Esophagus squamous epithelium (tissue), 5 donors: ENCODE results near the gene MROH8. TPM values are rescaled to one million over a fixed set of nuclear protein-coding genes. Genes with fewer than 3 reads are reported as not detected.
A peak's percentile ranks its signal among the peaks of the same experiment; 100 is the strongest.

Experiments
- DNase-seq: peaks from one replicate; lab custom pipeline; 2025; lab: John Stamatoyannopoulos, UW
- H3K27ac ChIP-seq, 4 donors: fragments of 200-600 bp; sonication (generic); one replicate each; pipeline ENCODE4 v1.5.1; 2016 to 2019; ENCODE audit warnings: mild to moderate bottlenecking in 1 of 4
- H3K27me3 ChIP-seq, 4 donors: fragments of 200-600 bp; sonication (generic); 1 replicate in 3 of 4; 2 replicates in 1 of 4; pipeline versions ENCODE4 v1.5.1 to v1.6.0; 2017 to 2021; ENCODE audit warnings: antibody characterized with exemption in 1 of 4
- H3K36me3 ChIP-seq, 3 donors: fragments of 200-600 bp; sonication (generic); one replicate each; pipeline ENCODE4 v1.5.1; 2016 to 2019
- H3K4me1 ChIP-seq, 3 donors: fragments of 200-600 bp; sonication (generic); one replicate each; pipeline ENCODE4 v1.5.1; 2017 to 2019
- H3K4me3 ChIP-seq, 4 donors: fragments of 200-600 bp; sonication (generic); 1 replicate in 3 of 4; 2 replicates in 1 of 4; pipeline ENCODE4 v1.5.1; 2016 to 2019; ENCODE audit warnings: mild to moderate bottlenecking in 2 of 4, moderate library complexity in 1 of 4
- H3K9me3 ChIP-seq, 3 donors: fragments of 200-600 bp; sonication (generic); one replicate each; pipeline ENCODE4 v1.5.1; 2016 to 2019
- POLR2A ChIP-seq, 4 donors: fragments of 450-650 bp; IDR thresholded peaks; one replicate each; pipeline ENCODE4 v1.6.1; 2017; ENCODE audit warnings: antibody characterized with exemption in 4 of 4, mild to moderate bottlenecking in 4 of 4, moderate library complexity in 3 of 4
- WGBS, 2 donors: methylation state at CpG; one replicate each; pipeline ENCODE4 v1.1.5; 2018; 5-methylcytosine and 5-hydroxymethylcytosine counted together
- intact Hi-C: fragments of 100-400 bp; cut with DNase I; formaldehyde crosslinking; loops from one replicate; pipeline ENCODE4 v1.15.0; 2022
- total RNA-seq, 4 donors: library from RNA; depleted of rRNA; stranded (reverse); fragments of >200 nt; gene quantifications; one replicate each; pipeline ENCODE4 v1.1.0, GENCODE V29; 2016
- TF ChIP-seq, protein P1 (sequence below), 6 experiments: fragments of 450-650 bp in 4 of 6; fragments of 200-600 bp in 2 of 6; sonication (generic) in 2 of 6; IDR thresholded peaks; one replicate each; pipeline ENCODE4 v1.5.1; 2016 to 2019; ENCODE audit warnings: antibody characterized with exemption in 6 of 6, mild to moderate bottlenecking in 4 of 6, moderate library complexity in 4 of 6
- donor health status: DM: yes; HTN: yes; CAD: no.

Gene MROH8
- total RNA-seq, 4 donors from 2014 or later = 0.40 to 0.95 (median 0.55) TPM

DNA sequence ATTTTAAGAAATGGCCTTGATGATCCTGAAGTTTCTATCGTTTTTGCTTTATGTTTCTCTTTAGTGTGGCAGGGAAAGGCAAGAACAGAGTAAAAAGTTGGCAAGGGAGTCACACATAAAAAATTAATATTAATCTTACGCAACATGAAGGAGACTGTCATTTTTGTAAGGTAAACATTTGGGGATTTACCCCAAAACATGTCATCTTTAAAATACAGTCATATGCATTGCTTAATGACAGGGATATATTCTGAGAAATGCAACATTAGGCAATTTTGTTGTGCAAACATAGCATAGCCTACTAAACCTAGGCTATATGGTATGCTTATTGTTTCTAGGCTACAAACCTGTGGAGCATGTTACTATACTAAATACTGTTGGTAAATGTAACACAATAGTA is 88.9 kb downstream of the MROH8 start:
- 74 to 84% methylated on average over 2 of the region's 2 CpGs for WGBS, 2 donors
- peaks cover 0 to 21% (median 11%) of the 10 kb centered on the region in 3 donors for H3K4me1 ChIP-seq
- peaks cover 0 to 37% (median 0%) of the 10 kb centered on the region in 3 donors for H3K36me3 ChIP-seq
- no peak overlapping the region for H3K27ac ChIP-seq
- TF ChIP-seq, protein P1, sequence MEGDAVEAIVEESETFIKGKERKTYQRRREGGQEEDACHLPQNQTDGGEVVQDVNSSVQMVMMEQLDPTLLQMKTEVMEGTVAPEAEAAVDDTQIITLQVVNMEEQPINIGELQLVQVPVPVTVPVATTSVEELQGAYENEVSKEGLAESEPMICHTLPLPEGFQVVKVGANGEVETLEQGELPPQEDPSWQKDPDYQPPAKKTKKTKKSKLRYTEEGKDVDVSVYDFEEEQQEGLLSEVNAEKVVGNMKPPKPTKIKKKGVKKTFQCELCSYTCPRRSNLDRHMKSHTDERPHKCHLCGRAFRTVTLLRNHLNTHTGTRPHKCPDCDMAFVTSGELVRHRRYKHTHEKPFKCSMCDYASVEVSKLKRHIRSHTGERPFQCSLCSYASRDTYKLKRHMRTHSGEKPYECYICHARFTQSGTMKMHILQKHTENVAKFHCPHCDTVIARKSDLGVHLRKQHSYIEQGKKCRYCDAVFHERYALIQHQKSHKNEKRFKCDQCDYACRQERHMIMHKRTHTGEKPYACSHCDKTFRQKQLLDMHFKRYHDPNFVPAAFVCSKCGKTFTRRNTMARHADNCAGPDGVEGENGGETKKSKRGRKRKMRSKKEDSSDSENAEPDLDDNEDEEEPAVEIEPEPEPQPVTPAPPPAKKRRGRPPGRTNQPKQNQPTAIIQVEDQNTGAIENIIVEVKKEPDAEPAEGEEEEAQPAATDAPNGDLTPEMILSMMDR (IDR thresholded peaks at IDR 0.05) = no peak
- TF ChIP-seq POLR2A (IDR thresholded peaks at IDR 0.05) = no peak
- no peak for DNase-seq
- H3K27me3 ChIP-seq = no peaks in the 10 kb centered on the region
- intact Hi-C loops = no loop called here
- H3K9me3 ChIP-seq = no peaks in the 10 kb centered on the region
- no peak overlapping the region for H3K4me3 ChIP-seq

DNA sequence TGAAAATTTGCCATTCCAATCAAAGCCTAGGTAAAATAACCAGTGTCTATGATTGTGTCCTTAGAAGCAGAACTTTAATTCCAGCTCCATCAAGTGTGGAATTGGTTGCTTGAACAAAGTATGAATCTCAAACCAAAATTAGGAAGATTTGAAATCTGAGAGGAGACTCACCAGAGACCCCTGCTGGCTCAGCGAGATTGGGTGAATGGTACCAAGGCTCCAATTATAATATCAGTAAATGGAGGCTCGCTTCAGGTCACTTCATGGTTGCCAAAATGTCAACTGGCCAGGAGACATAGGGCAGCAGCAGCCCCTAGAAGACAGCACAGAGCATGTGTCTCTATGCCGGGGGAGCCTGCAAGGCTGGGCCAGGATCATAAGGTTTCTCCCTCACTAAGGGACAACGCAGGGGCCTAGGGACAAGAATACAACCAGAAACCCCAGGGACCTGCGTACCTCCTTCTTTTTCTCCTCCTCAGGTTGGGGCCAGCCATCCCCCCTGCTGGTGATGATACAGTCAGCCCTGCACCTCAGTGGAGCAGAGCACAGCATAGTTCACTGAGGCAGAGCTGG is 97.5 kb downstream of the MROH8 start:
- Histone ChIP-seq H3K4me3 (no peak overlapping the region), H3K27me3 (no peaks in the 10 kb centered on the region), H3K36me3 (peaks cover 0 to 31% (median 3%) of the 10 kb centered on the region in 3 donors), H3K27ac (no peak overlapping the region), H3K9me3 (no peaks in the 10 kb centered on the region), H3K4me1 (no peaks in the 10 kb centered on the region)
- intact Hi-C loops = no loop called here
- DNase-seq = no peak
- WGBS, 2 donors = 87 to 100% methylated on average over 4 of the region's 5 CpGs
- TF ChIP-seq, protein P1 (IDR thresholded peaks at IDR 0.05) = peak in 2 of 6 experiments; percentile 15 to 27
- TF ChIP-seq POLR2A (IDR thresholded peaks at IDR 0.05) = no peak

GRCh38 chr20:37077009-37077408 is 102.3 kb downstream of the MROH8 start:
- H3K9me3 ChIP-seq = no peaks in the 10 kb centered on the region
- WGBS, 2 donors = 95 to 99% methylated on average over 8 of the region's 8 CpGs
- TF ChIP-seq, protein P1 (IDR thresholded peaks at IDR 0.05) = no peak
- TF ChIP-seq POLR2A (IDR thresholded peaks at IDR 0.05) = no peak

DNA sequence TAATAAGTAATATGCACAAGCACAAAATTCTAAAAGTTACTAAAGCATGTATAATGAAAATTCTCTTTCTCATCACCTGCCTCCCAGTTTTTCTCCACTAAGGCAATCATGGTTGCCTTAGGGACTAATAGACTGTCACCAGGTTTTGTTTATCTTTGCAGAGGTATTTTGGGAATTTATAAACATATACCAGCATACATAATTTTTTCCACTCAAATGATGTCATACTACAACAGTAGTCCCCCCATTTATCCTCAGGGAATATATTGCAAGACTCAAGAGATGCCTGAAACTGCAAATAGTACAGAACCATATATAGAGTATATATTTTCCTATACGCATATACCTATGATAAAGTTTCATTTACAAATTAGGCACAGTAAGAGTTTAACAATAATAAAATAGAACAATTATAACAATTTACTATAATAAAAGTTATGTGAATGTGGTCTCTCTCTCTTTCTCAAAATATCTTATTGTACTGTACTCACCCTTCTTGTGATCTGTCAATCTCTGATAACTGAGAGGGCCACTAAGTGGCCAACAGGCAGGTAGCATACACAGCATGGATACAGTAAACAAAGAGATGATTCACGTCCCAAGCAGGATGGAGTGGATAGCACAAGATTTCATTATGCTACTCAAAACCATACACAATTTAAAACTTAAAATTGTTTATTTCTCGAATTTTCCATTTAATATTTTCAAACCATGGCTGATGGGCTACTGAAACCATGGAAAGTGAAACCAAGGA is 103.2 kb downstream of the MROH8 start:
- Histone ChIP-seq H3K9me3 (no peaks in the 10 kb centered on the region), H3K36me3 (peaks cover 0 to 16% (median 0%) of the 10 kb centered on the region in 3 donors), H3K27me3 (no peaks in the 10 kb centered on the region), H3K4me1 (peaks cover 0 to 10% (median 3%) of the 10 kb centered on the region in 3 donors), H3K4me3 (no peak overlapping the region), H3K27ac (no peak overlapping the region)
- 90 to 91% methylated on average over 3 of the region's 3 CpGs for WGBS, 2 donors
- no peak for DNase-seq
- TF ChIP-seq, protein P1 (IDR thresholded peaks at IDR 0.05) = no peak
- no peak for TF ChIP-seq POLR2A (IDR thresholded peaks at IDR 0.05)
- intact Hi-C loops = no loop called here

More at GRCh38 chr20:37077009-37077408, 102.3 kb downstream of the MROH8 start:
- H3K27me3 ChIP-seq = no peaks in the 10 kb centered on the region
- H3K36me3 ChIP-seq = peaks cover 0 to 19% (median 0%) of the 10 kb centered on the region in 3 donors
- H3K4me3 ChIP-seq = no peak overlapping the region
- no peak for DNase-seq
- intact Hi-C loops = no loop called here
- peaks cover 0 to 1% (median 0%) of the 10 kb centered on the region in 3 donors for H3K4me1 ChIP-seq
- no peak overlapping the region for H3K27ac ChIP-seq
